GM21381 (cell line): Measurements from ENCODE around the gene COX8A.
"Not testable (repeated sequence)": the region's sequence is repeated elsewhere in the genome, so short reads cannot be mapped to it uniquely, and the experiment has no call there.

Experiments used
- ATAC-seq: cut with Tn5 transposase; IDR thresholded peaks from one replicate; pipeline ENCODE4 v1.9.1; 2021; ENCODE audit warnings: mild to moderate bottlenecking, moderate library complexity; ENCODE audit not compliant: unreplicated experiment

Gene COX8A

GRCh38 chr11:63974259-63975143 is at the start of gene COX8A:
COX8A (plus strand) TSS chr11:63974620; CDS start chr11:63974681, 61 bp downstream.
- ATAC-seq = peak; percentile 95

GRCh38 chr11:63929616-63930015 is 44.8 kb upstream of the COX8A start:
- no peak for ATAC-seq

GRCh38 chr11:63931045-63931444 is 43.4 kb upstream of the COX8A start:
- ATAC-seq = no peak

- ATAC-seq = no peak
Observed at GRCh38 chr11:63931876-63932275, 42.5 kb upstream of the COX8A start.

GRCh38 chr11:63933459-63933858 is 41.0 kb upstream of the COX8A start:
- no peak for ATAC-seq

GRCh38 chr11:63937713-63938478 is 36.5 kb upstream of the COX8A start:
- ATAC-seq = peak; percentile 5

GRCh38 chr11:63938479-63939396 is 35.7 kb upstream of the COX8A start, which contains the start of gene NAA40:
NAA40 (plus strand) TSS chr11:63939002; CDS start chr11:63939097, 95 bp downstream.
- ATAC-seq = peak; percentile 92

GRCh38 chr11:63939397-63939891 is 35.0 kb upstream of the COX8A start:
- no peak for ATAC-seq

- no peak for ATAC-seq
Observed at GRCh38 chr11:63940786-63941185, 33.6 kb upstream of the COX8A start.

- no peak for ATAC-seq
Observed at GRCh38 chr11:63941901-63942300, 32.5 kb upstream of the COX8A start.

GRCh38 chr11:63942803-63943202 is 31.6 kb upstream of the COX8A start:
- ATAC-seq = no peak

GRCh38 chr11:63944987-63945386 is 29.4 kb upstream of the COX8A start:
- no peak for ATAC-seq

GRCh38 chr11:63945477-63946163 is 28.8 kb upstream of the COX8A start:
- no peak for ATAC-seq

GRCh38 chr11:63951779-63952536 is 22.5 kb upstream of the COX8A start:
- no peak for ATAC-seq

- ATAC-seq = no peak
Observed at GRCh38 chr11:63952570-63952969, 21.9 kb upstream of the COX8A start.

GRCh38 chr11:63958008-63958407 is 16.4 kb upstream of the COX8A start:
- no peak for ATAC-seq

GRCh38 chr11:63961608-63962412 is 12.6 kb upstream of the COX8A start:
- ATAC-seq = no peak

GRCh38 chr11:63963895-63964294 is 10.5 kb upstream of the COX8A start:
- ATAC-seq = not testable (repeated sequence)
